ENCODE data around the gene AGMO.

The AGMO gene

DNA sequence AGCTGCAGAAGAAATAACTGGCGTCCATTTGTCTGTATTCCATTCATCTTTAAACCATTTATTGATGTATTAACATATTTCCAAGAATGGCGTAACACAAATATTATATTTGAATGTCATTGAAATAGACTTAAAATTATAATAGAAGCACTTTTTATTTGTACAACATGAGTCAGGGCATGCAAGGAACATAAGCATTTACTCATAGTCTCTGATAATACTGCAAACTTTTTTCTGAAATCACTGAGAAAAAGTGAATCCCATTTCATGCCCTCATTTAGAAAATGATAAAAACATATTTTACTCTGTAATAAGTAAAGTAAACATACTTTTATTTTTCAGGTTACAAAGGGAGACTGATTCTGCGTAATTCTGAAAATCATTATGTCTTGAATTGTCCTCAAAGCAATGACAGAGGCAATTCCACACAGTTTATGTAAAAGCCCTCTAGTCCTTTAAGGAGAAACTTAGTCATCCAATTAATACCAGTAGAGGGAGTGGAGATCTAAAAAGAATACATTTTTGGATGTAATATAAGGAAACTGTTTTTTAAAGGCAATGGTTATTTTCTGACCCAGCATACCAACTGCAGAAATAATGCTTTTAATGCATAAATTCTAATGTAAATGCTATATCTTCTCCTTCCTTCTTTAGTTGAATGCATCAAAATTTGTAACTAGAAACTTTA is 58.1 kb downstream of the AGMO start:
- DNase-seq (ENCODE audit: low read depth in 3 of 3): no peak

DNA sequence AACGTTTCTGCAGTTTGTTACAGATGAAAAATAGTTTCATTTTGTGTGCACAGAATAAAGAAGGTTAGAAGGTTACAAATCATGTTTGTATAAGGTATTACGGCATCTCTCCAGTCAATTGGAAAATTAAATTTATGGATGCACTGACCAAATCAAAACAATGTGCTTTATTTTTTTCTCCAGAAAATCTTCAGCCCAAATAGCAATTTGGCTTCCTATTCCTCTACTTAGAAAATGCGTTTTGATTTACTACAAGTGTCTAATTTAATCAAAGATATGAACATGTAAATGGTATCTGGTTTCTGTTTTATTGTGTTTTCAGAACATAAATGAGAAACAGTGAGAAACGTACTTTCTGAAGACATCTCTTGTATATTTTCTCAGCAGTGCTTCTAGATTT is 63.4 kb downstream of the AGMO start:
- no peak for DNase-seq (ENCODE audit: low read depth in 3 of 3)

DNA sequence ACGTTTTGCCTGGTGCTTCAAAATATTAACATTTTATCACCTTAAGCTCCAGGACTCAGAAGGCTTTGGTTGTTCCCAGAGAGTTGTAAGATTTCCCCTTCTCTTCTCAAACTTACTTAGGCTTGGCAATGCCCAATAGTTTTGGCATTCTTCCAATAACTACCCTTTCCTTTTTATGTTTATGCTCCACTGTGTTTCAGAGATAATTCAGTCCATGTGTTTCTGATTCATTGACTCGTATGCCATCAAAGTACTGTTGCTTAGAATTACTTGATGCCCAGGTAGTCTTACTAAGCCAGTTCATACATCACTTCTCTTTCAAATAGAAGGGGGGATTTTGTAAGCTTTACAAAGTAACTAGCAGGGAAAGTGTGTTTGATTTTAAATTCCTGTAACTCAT is 66.6 kb downstream of the AGMO start:
- DNase-seq (ENCODE audit: low read depth in 3 of 3): no peak

DNA sequence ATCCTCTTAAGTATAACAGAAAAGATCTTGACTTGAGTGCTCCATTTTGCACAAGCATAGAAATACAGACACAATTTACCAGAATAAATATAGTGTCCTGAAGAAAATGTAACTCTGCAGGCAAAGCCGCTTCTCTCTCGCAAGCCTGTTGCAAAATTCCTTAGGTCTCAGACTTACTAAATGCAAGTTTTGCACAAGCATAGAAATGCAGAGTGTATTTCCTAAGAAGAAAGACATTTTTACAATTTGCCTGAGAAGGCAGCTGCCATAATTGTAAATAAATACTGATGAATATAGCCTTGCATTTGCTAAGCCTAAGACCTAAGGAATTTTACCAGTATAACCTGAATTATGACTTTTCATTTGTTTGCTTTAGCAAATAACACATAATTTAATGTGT is 67.1 kb downstream of the AGMO start:
- DNase-seq (ENCODE audit: low read depth in 3 of 3): no peak

DNA sequence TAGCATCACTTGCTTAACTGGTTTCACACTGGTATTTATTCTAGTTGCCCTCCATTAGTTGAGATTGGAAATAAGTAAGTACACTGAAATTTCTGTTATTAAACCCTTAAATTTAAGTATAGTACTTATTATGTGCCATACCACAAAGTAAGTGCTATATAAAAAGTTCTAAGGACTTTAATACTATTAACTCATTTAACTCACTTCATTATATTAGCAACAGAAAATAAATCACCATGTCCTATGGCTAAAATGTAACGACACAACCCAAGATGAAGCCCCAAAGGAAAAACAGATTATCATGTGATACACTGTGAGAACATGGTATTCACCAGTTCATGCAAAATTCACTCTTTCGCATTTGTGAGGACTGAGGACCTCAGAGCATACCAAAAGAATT is 70.5 kb downstream of the AGMO start:
- DNase-seq (ENCODE audit: low read depth in 3 of 3): no peak

DNA sequence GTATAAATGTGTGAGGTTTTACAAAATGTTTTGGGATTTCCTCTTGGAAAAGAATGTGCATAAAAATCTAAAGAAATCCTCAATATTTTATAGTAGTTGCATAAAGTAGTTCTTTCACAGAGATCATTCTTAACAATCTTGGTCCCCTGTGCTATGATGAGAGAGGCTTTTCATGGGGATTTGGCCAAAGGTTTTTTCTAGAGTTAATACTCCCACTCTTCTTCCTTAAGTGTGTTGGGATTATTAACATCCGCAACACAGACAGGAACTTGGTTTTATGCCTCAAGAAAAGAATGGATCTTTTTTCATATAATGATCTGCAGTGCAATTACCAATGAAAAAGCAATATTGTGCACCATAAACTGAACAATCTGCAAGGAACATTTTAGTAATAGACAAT is 71.5 kb downstream of the AGMO start:
- no peak for DNase-seq (ENCODE audit: low read depth in 3 of 3)

DNA sequence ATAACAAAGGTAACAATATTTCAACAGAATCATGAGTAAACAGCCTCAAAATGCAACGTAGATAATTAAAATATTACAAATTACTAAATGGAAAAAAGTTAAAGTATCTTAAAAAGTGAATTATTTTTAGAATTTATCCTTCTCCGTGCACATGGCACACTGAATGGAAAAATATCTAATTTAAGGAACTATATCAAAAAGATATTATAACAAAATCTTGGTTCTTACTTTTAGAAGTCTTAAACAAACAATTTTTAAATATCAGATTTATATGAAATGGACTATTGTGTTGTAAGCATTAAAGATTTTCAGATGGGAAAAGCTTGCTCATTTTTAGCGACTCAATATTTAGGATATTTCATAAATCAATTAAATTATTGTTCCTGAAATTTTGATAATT is 72.0 kb downstream of the AGMO start:
- DNase-seq (ENCODE audit: low read depth in 3 of 3): no peak

DNA sequence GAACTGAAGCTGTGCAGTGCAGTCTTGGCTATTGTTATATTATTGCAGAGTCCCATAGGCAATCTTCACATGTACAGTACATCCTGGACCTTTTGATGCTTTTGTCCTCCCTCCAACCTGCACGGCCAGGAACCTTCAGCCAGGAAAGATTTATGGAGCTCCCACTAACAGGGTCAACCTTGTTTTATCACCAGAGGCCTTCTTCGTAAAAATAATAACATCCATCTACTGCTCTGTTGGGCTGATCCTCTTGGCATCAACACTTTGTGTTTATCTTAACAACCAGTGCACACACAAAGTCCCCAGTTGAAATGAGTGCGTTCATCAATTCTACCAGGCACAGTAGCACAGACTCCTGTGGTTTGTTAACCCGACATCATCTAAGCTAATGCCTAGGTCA is 72.4 kb downstream of the AGMO start:
- DNase-seq (ENCODE audit: low read depth in 3 of 3): no peak

DNA sequence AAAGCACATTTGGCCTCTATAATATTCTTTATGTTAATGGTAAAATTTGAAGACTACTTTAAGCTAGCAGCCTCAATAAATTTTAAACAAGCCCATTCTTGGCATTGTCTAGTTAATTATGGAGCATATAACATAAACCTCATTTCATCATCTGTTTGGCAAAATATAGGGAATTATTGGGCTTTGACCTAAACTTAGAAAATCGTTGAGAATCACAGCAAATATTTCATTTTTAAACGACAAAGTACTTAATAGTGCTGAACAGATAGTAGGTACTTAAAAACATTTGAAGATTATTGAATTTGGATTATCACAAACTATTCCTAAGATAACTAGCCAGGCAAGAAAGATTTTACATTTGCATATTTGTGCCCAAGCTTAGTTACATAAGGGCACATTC is 73.4 kb downstream of the AGMO start:
- no peak for DNase-seq (ENCODE audit: low read depth in 3 of 3)

DNA sequence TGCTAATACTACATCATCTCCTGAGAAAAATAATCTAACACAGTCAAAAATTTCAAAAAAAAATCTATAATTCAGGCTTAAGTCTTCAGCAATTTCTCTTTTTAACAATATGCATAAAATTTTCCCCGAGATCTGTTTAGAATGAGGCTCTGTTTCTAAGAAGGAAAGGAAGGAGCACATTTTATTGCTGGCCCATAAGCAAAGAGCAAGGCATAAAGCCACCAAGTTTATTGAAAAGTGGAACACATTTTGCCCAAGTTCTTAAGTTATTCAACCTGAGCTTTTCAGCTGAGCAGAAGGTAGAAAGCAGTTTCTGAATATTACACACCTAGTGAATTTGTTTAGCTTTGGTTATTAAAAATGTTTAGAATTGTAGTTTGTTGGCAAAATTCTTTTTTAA is 73.9 kb downstream of the AGMO start:
- DNase-seq (ENCODE audit: low read depth in 3 of 3): no peak

DNA sequence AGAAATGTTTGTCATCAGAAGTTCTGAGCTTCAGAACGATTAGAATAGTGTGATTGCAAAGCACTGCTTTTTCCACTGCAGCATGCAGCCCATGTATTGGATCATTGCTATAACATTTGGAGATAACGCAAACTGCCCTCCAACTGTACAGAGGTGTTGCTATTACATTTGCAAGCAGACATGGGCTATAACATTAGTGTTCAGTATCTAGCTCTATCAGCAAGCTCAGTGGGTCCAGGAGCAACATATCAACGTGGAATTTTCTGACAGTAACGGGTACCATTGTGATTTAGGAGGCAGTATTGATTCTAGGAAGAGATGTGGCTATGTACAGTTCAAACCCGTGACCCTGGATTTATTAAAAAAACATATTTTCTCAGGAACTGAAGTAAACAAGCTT is 75.8 kb downstream of the AGMO start:
- no peak for DNase-seq (ENCODE audit: low read depth in 3 of 3)

DNA sequence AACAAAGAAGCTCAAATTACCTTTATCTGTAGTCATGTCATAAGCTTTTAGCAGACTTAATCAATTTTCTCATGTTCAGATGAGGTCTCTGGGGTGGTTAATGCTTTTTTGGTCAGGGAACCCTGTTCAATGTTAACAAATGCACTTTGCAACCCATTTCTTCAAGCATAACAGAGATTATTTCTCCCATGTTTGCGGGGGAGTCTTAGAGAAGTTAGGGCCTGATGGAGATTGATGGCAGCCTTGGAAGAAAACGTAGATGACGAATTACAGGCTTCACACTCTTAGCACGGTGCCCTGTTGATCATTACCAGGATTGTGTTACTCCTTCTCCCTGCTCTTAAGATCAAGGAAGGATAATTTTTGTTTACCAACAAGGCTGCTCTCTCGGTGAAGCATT is 76.4 kb downstream of the AGMO start:
- DNase-seq (ENCODE audit: low read depth in 3 of 3): no peak

DNA sequence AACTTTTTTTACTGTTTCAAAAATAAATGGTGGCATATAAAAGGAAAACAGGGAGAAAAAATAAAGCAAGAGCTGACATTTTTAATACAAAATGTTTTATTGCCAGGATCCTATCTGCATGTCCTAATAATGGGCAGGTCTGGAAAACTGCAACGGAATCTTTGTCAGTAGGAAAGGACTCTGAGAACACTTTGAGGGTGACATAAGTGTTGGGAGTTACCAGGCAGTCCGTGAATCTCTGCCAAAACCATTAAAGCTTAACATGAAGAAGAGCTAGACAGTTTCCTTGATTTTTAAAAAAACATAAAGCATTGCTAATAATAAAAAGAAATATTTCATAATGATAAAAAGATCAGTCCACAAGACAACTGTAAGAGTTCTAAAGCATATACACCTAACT is 80.7 kb downstream of the AGMO start:
- DNase-seq (ENCODE audit: low read depth in 3 of 3): no peak

DNA sequence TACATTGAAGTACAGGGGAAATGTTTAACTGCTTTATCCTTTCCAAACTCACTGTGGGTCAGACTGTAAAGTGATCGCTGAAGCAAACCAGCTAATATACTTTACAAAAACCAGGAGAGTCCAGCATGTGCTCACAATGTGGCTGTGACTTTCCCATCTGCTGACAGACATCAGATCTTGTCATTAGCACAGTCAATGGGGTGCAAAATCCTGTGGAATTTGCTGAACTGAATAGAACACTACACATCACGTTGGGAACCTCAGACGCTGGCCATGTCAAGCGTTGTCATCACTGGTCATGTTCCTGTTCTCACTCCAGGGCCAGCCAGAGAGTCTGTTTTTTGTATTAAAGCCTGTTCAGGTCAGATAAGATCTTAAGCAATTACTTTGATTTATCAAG is 83.4 kb downstream of the AGMO start:
- no peak for DNase-seq (ENCODE audit: low read depth in 3 of 3)

DNA sequence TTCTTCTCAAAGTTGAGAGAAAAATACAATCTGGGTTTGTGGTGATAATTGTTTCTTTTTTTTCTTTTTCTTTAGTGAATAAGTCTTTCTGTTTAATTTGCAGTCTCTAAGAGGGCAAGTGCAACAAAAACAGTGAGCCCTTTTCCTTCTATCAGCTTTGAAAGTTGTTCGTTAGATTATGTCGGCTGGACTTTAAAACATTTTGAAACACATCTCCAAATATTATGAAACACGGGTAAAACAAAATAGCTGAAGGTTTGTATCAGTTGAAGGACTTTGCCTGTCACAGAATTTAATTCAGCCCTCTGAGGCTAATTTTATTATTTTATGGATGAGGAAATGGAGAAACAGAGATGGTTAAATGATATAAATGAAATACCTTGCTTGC is 85.3 kb downstream of the AGMO start:
- no peak for DNase-seq (ENCODE audit: low read depth in 3 of 3)

DNA sequence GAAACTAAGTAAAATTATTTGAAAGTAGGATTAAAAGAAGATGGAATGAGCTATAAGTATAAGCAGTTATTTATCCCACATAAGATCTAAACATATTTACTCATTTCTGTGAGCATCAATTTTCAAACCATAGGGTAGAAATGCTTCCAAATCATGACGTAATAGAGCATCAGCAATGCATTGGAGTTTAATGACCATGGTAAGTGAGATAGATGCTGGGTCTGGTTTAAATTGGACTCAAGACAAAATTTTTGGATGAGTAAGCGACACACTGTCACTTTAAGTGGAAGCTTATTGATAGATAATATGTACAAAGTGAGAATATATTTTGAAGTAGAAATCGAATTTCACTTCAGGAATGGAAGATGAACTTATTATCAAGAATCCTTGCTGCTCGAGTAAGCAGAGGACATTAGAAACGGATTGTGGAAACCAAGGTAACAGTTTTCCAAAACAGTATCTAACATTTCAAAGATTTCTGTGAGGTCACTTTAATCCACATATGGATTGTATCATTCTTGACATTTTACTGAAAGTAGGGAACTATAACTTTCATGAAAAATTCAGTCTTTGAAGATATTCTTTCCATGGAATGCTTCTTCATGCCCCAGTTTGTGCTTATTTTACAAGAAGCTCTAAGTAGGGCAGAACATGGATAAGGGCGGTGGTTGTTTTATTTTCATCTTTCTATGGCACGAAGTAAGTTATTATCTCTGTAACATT is 85.8 kb downstream of the AGMO start:
- DNase-seq (ENCODE audit: low read depth in 3 of 3): no peak

DNA sequence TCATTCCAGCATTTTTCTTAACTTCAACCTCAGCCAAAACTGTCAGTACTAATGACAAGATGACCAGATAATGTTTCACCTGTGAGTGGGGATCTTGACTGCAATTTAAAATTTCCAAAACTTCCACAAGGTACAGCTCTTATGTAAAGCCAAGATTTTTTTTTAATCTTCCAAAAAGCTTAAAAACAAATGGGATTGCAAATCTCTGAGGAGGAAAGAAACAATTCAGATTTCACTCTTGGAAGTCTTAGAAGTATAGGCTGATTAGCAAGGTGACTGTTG is 90.2 kb downstream of the AGMO start:
- DNase-seq (ENCODE audit: low read depth in 3 of 3): no peak

DNA sequence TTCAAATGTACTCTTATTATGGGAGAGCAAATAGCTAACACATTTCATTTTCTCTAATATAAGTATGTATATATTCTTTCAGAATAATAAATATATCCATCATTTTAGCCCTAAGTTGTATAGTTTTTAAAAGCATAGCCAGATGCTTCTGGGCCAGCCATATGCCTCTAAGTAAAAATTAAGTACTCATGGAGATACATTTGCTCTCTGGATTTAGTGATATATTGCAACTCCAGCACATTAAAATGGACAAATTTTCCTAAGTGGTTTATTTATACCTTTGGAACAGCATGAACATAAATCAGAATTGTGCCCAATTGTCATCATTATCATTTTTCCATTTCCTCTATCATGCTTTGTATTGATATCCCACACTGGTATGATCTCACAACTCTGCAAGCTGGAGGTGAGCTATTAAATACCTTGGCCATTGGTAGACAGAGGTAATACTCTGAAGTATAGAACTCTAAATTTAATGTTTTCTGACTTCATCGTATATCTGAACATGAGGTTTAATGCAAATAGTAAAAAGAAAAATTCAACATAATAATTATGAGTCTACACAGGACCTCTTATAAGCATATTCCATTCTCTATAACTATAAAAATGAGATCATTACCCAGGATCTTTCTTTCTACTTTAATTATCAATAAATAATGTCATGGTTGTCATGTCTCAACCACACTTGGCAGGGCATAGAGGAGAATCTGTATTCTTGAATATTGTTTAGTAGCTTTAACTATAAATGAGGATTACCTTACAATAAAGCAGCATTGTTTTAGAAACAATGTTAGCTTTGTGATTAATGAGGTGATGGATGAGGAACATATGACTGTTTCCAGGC is 90.8 kb downstream of the AGMO start:
- DNase-seq (ENCODE audit: low read depth in 3 of 3): no peak

DNA sequence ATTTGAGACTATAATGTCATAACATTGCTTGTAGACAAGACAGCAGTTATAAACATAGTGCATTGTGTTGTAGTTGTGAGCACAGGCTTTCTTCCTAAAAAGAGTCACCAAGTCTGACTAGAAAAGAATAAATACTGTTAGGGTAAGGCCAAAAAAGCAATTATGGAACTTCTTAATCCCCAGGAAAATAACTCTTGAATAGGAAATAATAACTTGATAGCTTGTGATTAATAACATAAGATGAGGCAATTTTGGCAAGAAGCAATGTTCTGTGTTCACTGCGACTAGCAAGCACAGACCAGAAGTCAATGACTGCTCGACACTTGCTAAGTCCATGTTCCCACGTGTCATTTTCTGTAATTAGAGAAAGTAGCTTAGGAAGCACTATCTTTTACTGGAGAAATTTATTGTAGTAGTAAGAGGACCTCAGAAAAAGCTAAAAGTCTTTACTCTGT is 97.1 kb downstream of the AGMO start:
- DNase-seq (ENCODE audit: low read depth in 3 of 3): no peak

DNA sequence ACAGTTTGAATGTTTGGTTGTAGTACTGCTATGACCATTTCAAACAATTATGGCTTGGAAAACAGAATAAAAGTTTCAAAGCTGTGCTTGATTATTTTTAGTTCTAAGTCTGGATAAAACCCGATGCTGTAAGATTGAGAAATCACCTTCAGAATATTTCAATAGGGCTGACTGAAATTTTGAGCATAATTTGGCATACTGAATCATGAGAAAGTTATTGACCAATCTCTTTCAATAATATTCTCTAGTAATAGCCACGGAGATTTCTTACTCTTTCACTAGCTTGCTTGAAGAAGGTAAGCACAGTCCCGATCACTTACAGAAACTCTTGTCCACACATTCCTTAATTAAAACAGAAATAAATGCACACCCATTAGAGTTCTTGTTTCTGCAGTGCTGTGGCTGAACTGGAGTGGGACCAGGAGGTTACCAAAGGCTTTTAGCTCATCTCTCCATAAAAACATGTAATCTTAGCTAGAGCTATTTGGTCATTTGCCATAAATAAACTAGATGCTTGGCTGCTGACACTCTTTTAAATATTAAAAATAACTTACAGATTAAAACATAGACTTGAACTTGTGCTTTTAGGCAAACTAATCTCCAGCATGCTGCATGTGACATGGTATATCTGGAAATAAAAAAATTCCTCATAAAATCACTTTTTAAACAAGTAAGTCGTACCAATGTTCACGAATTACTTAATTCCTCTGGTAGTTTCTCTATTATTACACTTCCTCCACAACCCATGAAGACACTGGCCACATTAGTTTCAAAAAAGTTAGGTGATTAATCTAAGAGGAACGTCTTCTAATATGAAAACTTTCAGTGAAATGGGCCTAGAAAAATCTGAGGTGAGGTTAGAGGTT is 97.8 kb downstream of the AGMO start:
- DNase-seq (ENCODE audit: low read depth in 3 of 3): no peak

DNA sequence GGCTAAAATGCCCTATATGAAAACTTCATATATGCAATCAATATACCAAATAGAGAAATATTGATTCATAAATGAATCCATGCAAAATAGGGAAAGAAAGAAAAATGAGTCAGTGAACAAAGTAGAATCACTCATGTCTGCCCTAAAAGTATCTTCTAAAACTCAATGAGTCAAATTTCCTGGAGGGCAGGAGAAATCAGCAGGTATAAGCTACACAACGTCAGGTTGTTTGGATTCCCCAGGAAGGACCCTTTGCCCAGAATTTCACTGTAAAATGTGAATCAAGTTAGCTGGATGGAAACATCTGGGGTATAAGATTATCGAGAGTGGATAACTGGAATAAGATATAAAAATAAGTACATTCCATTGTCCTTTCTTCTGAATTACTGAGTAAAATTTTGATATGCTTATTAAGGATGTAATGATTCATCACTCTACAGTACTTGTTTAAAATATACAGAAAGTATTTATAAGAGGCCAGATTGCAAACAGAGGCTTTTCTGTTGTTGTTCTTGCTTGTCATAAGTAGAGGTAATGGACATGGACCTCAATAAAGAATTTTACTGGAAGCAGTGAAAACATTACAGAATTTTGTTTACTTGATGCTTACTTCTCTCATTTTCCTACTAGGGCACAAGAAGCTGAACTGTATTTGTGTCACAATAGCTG is 99.0 kb downstream of the AGMO start:
- DNase-seq (ENCODE audit: low read depth in 3 of 3): no peak

DNA sequence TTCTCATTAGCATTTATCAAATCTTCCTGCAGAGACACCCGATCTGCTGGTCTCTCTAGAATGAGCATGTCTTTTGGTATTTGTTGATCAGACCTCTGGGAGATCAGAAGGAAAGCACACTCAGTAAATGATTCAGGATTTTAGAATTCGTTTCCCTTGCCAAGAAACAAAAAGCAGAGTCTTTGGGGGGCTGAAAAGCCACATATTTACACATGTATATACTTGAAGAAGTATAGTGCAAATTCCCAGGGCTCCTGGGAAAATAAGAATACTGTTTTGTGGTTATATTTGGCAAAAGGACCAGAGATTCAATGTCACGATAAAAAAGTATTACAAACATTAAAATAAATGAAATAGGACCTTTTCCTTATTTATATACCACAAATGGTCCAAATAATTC is 100.2 kb downstream of the AGMO start:
- DNase-seq (ENCODE audit: low read depth in 3 of 3): no peak
